WTC11 (cell line): ENCODE data around the gene GALNT12. TPM values are rescaled to one million over a fixed set of nuclear protein-coding genes. Genes with fewer than 3 reads are reported as not detected.

ENCODE experiments used
- ATAC-seq: fragments of 200-7000 bp; cut with Tn5 transposase; 2 replicates; pipeline ENCODE4 v1.10.0; 2021; ENCODE audit warnings: mild to moderate bottlenecking, moderate library complexity
- CTCF ChIA-PET: fragments of 300-600 bp; sonication (Branson Sonifier 250); formaldehyde crosslinking; loops from one replicate; lab custom pipeline; 2021; ENCODE audit warnings: antibody characterized with exemption; lab: Charles Lee
- POLR2A ChIA-PET: fragments of 350-600 bp; sonication (Branson Sonifier 250); formaldehyde crosslinking; loops from one replicate; lab custom pipeline; 2021; ENCODE audit warnings: antibody characterized with exemption; lab: Charles Lee
- DNase-seq: peaks from one replicate; pipeline ENCODE4 v3.0.0; 2021; ENCODE audit warnings: low spot score
- H3K27ac Mint-ChIP-seq: 2 replicates; pipeline ENCODE4 v1.8.0; 2021; ENCODE audit warnings: mixed read lengths
- H3K27me3 Mint-ChIP-seq: 2 replicates; pipeline ENCODE4 v1.8.0; 2021; ENCODE audit warnings: low read depth, mild to moderate bottlenecking, moderate library complexity, mixed read lengths
- H3K36me3 Mint-ChIP-seq: 2 replicates; pipeline ENCODE4 v1.8.0; 2021; ENCODE audit warnings: mixed read lengths
- H3K4me1 Mint-ChIP-seq: 2 replicates; pipeline ENCODE4 v1.8.0; 2022; ENCODE audit warnings: mixed read lengths
- H3K4me3 Mint-ChIP-seq: 2 replicates; pipeline ENCODE4 v1.8.0; 2021; ENCODE audit warnings: mild to moderate bottlenecking, moderate library complexity, mixed read lengths
- H3K9me3 Mint-ChIP-seq: 2 replicates; pipeline ENCODE4 v1.8.0; 2021; ENCODE audit warnings: mixed read lengths
- AFF4 ChIP-seq: sonication (generic); formaldehyde crosslinking; IDR thresholded peaks from 2 replicates; pipeline ENCODE4 v1.8.1; 2023; ENCODE audit warnings: mild to moderate bottlenecking, missing genetic modification reagents, borderline replicate concordance
- ATF2 ChIP-seq: sonication (generic); formaldehyde crosslinking; IDR thresholded peaks from 2 replicates; pipeline ENCODE4 v1.8.1; 2022; ENCODE audit warnings: low read depth, missing genetic modification reagents, borderline replicate concordance
- ATF3 ChIP-seq: sonication (generic); formaldehyde crosslinking; conservative IDR thresholded peaks from 2 replicates; pipeline ENCODE4 v1.8.1; 2022; ENCODE audit warnings: mild to moderate bottlenecking, missing genetic modification reagents
- CBFB ChIP-seq: sonication (generic); formaldehyde crosslinking; IDR thresholded peaks from 2 replicates; pipeline ENCODE4 v1.8.1; 2022; ENCODE audit warnings: mild to moderate bottlenecking, low read depth, missing genetic modification reagents
- CDX4 ChIP-seq: fragments of 250-450 bp; sonication (Bioruptor Pico); IDR thresholded peaks from 2 replicates; pipeline ENCODE4 v1.9.0; 2021; ENCODE audit warnings: moderate library complexity, mild to moderate bottlenecking, inconsistent platforms, borderline replicate concordance
- E2F4 ChIP-seq: sonication (generic); formaldehyde crosslinking; IDR thresholded peaks from 2 replicates; pipeline ENCODE4 v1.8.1; 2022; ENCODE audit warnings: low read depth, mild to moderate bottlenecking, moderate library complexity, missing genetic modification reagents, borderline replicate concordance
- ERG ChIP-seq: fragments of 250-450 bp; sonication (Bioruptor Pico); IDR thresholded peaks from 2 replicates; pipeline ENCODE4 v1.8.0; 2021; ENCODE audit warnings: mild to moderate bottlenecking
- FOXJ3 ChIP-seq: sonication (generic); formaldehyde crosslinking; IDR thresholded peaks from 2 replicates; pipeline ENCODE4 v1.9.0; 2021; ENCODE audit warnings: missing genetic modification reagents, mild to moderate bottlenecking, borderline replicate concordance
- FOXP4 ChIP-seq: sonication (generic); formaldehyde crosslinking; IDR thresholded peaks from 2 replicates; pipeline ENCODE4 v1.8.0; 2022; ENCODE audit warnings: mild to moderate bottlenecking, missing genetic modification reagents
- PREB ChIP-seq: sonication (generic); formaldehyde crosslinking; IDR thresholded peaks from 2 replicates; pipeline ENCODE4 v1.8.1; 2022; ENCODE audit warnings: mild to moderate bottlenecking, missing genetic modification reagents, moderate library complexity, borderline replicate concordance
- RELA ChIP-seq: sonication (generic); formaldehyde crosslinking; IDR thresholded peaks from 2 replicates; pipeline ENCODE4 v1.8.1; 2022; ENCODE audit warnings: missing genetic modification reagents, mild to moderate bottlenecking, borderline replicate concordance
- RORB ChIP-seq: fragments of 250-450 bp; sonication (Bioruptor Pico); IDR thresholded peaks from 2 replicates; pipeline ENCODE4 v1.9.0; 2021; ENCODE audit warnings: mild to moderate bottlenecking
- TP53 ChIP-seq: sonication (generic); formaldehyde crosslinking; IDR thresholded peaks from 2 replicates; pipeline ENCODE4 v1.8.1; 2023; ENCODE audit warnings: mild to moderate bottlenecking, missing genetic modification reagents
- USF1 ChIP-seq: sonication (generic); formaldehyde crosslinking; IDR thresholded peaks from 2 replicates; pipeline ENCODE4 v1.8.0; 2022; ENCODE audit warnings: mild to moderate bottlenecking, missing genetic modification reagents
- ZNF219 ChIP-seq: sonication (generic); formaldehyde crosslinking; IDR thresholded peaks from 2 replicates; pipeline ENCODE4 v1.8.0; 2023; ENCODE audit warnings: missing genetic modification reagents, mild to moderate bottlenecking, borderline replicate concordance
- ZNF396 ChIP-seq: fragments of 250-450 bp; sonication (Bioruptor Pico); IDR thresholded peaks from 2 replicates; pipeline ENCODE4 v1.8.0; 2021; ENCODE audit warnings: mild to moderate bottlenecking, moderate library complexity, borderline replicate concordance
- ZNF416 ChIP-seq: fragments of 250-450 bp; sonication (Bioruptor Pico); IDR thresholded peaks from 2 replicates; pipeline ENCODE4 v1.9.0; 2021; ENCODE audit warnings: mild to moderate bottlenecking, inconsistent platforms
- total RNA-seq: library from RNA; stranded (reverse); gene quantifications from 3 replicates; pipeline ENCODE4 v1.2.3, GENCODE V29; 2021

The GALNT12 gene
- total RNA-seq, 1 experiment from 2014 or later = 19.3 TPM

- TF ChIP-seq FOXJ3 (CRISPR knock-in tag) (no peak), PREB (CRISPR knock-in tag) (no peak), CBFB (CRISPR knock-in tag) (no peak), ATF2 (CRISPR knock-in tag) (no peak), AFF4 (CRISPR knock-in tag) (no peak), USF1 (CRISPR knock-in tag) (no peak), ZNF396 (CRISPR knock-in tag) (no peak), RORB (no peak), ZNF416 (CRISPR knock-in tag) (no peak), FOXP4 (CRISPR knock-in tag) (no peak), CDX4 (no peak), ERG (no peak)
- Mint-ChIP-seq H3K9me3 (no peaks in the 10 kb centered on the region), H3K36me3 (no peaks in the 10 kb centered on the region; the same call in 1 of the 2 replicates), H3K4me3 (no peak overlapping the region), H3K4me1 (peaks cover 32% of the 10 kb centered on the region), H3K27ac (no peak overlapping the region), H3K27me3 (peaks cover 28% of the 10 kb centered on the region)
- POLR2A ChIA-PET = no interaction called here
- CTCF ChIA-PET = no interaction called here
- no peak for ATAC-seq
- no peak for DNase-seq
Measured at GRCh38 chr9:98811051-98811650, 3.7 kb downstream of the GALNT12 start.

GRCh38 chr9:98815391-98815951 lies 8.0 kb downstream of the GALNT12 start:
- Mint-ChIP-seq H3K4me1 (peaks cover under 1% of the 10 kb centered on the region; the same call in 1 of the 2 replicates), H3K27ac (no peak overlapping the region), H3K4me3 (no peak overlapping the region), H3K9me3 (peaks cover 6% of the 10 kb centered on the region), H3K36me3 (peaks cover 7% of the 10 kb centered on the region), H3K27me3 (no peaks in the 10 kb centered on the region; the same call in 1 of the 2 replicates)
- ATAC-seq (no peak), DNase-seq (no peak)
- POLR2A ChIA-PET = no interaction called here
- CTCF ChIA-PET = no interaction called here
- no peak for TF ChIP-seq RELA (CRISPR knock-in tag)
- TF ChIP-seq ATF3 (CRISPR knock-in tag) = no peak
- TF ChIP-seq ZNF219 (CRISPR knock-in tag) = no peak
- no peak for TF ChIP-seq E2F4 (CRISPR knock-in tag)
- no peak for TF ChIP-seq TP53 (CRISPR knock-in tag)
- no peak for TF ChIP-seq CBFB (CRISPR knock-in tag)
- no peak for TF ChIP-seq PREB (CRISPR knock-in tag)
